Mammary epithelial cell (primary cell): ENCODE data around the gene NRG3.

Experiments
- EZH2 ChIP-seq: IDR thresholded peaks from 2 replicates; pipeline ENCODE4 v1.6.1; 2012; ENCODE audit warnings: low read length, inconsistent platforms, borderline replicate concordance
- TF ChIP-seq, protein P1 (sequence below), 2 donors: IDR thresholded peaks in 1 of 2; conservative IDR thresholded peaks in 1 of 2; 2 replicates each; pipeline ENCODE4 v1.5.1; 2011 to 2012; ENCODE audit warnings: inconsistent platforms in 2 of 2, low read length in 2 of 2, mild to moderate bottlenecking in 2 of 2, control low read depth in 1 of 2, low read depth in 1 of 2; ENCODE audit not compliant: insufficient read depth in 1 of 2; ENCODE audit errors: extremely low read depth in 1 of 2

DNA sequence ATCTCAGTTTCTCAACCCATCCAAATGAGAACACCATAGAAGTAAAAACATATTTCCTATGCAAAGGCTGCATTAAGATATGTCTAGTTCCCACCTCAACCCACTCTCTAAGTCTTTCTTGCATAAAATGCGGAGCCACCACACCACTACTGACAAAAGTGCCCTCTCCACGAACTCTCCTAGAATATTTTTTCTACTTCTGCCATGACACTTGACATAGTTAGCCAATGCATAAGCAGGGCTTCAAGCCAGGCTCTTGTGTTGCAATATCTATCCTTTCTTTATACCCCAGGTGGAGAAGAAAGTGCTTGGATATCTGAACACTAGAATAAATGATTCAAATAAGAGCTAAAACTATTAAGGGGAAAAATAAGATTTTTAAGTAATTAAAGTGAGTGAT is 465.2 kb downstream of the NRG3 start:
- TF ChIP-seq, protein P1, sequence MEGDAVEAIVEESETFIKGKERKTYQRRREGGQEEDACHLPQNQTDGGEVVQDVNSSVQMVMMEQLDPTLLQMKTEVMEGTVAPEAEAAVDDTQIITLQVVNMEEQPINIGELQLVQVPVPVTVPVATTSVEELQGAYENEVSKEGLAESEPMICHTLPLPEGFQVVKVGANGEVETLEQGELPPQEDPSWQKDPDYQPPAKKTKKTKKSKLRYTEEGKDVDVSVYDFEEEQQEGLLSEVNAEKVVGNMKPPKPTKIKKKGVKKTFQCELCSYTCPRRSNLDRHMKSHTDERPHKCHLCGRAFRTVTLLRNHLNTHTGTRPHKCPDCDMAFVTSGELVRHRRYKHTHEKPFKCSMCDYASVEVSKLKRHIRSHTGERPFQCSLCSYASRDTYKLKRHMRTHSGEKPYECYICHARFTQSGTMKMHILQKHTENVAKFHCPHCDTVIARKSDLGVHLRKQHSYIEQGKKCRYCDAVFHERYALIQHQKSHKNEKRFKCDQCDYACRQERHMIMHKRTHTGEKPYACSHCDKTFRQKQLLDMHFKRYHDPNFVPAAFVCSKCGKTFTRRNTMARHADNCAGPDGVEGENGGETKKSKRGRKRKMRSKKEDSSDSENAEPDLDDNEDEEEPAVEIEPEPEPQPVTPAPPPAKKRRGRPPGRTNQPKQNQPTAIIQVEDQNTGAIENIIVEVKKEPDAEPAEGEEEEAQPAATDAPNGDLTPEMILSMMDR (conservative IDR thresholded peaks at IDR 0.05 in 1 of 2, IDR thresholded peaks at IDR 0.05 in 1 of 2; ENCODE audit: extremely low read depth in 1 of 2, insufficient read depth in 1 of 2, low read depth in 1 of 2, low read length in 2 of 2), result no peak
- no peak for TF ChIP-seq EZH2
